Measurements from ENCODE around the gene TTC13.

- TF ChIP-seq CTCF (IDR thresholded peaks at IDR 0.05) (no peak), POLR2AphosphoS5 (IDR thresholded peaks at IDR 0.05) (no peak), POLR2A (IDR thresholded peaks at IDR 0.05) (no peak), EP300 (IDR thresholded peaks at IDR 0.05) (no peak)
Observed at GRCh38 chr1:230876660-230877059, 102.0 kb downstream of the TTC13 start.
